Upper lobe of left lung (tissue), 6 donors: Measurements from ENCODE around the gene ZNF609. TPM values are rescaled to one million over a fixed set of nuclear protein-coding genes. Genes with fewer than 3 reads are reported as not detected.

Source experiments
- ATAC-seq, 2 donors: fragments of 200-7000 bp; cut with Tn5 transposase; one replicate each; pipeline ENCODE4 v1.9.1; 2022; ENCODE audit warnings: mild to moderate bottlenecking in 2 of 2, moderate library complexity in 2 of 2; ENCODE audit not compliant: low FRiP score in 2 of 2
- DNase-seq, 2 donors: peaks; one replicate each; pipeline ENCODE4 v3.0.0-alpha.2; 2019 to 2020
- H3K27ac ChIP-seq, 4 donors: fragments of 200-600 bp; sonication (generic); one replicate each; pipeline ENCODE4 v1.5.1; 2016 to 2019
- H3K27me3 ChIP-seq, 4 donors: fragments of 200-600 bp; sonication (generic); one replicate each; pipeline ENCODE4 v1.5.1; 2017 to 2019
- H3K36me3 ChIP-seq, 4 donors: fragments of 200-600 bp; sonication (generic); one replicate each; pipeline ENCODE4 v1.5.1; 2016 to 2019
- H3K4me1 ChIP-seq, 4 donors: fragments of 200-600 bp; sonication (generic); one replicate each; pipeline ENCODE4 v1.5.1; 2018 to 2019
- H3K4me3 ChIP-seq, 4 donors: fragments of 200-600 bp; sonication (generic); one replicate each; pipeline ENCODE4 v1.5.1; 2017 to 2019; ENCODE audit warnings: mild to moderate bottlenecking in 2 of 4, moderate library complexity in 1 of 4
- H3K9me3 ChIP-seq, 4 donors: fragments of 200-600 bp; sonication (generic); one replicate each; pipeline ENCODE4 v1.5.1; 2018 to 2019
- CTCF ChIP-seq, 6 experiments: fragments of 450-650 bp in 4 of 6; fragments of 200-600 bp in 2 of 6; sonication (generic) in 2 of 6; IDR thresholded peaks; one replicate each; pipeline ENCODE4 v1.5.1; 2016 to 2019; ENCODE audit warnings: antibody characterized with exemption in 6 of 6
- EP300 ChIP-seq, 4 donors: sonication (generic); formaldehyde crosslinking; IDR thresholded peaks; one replicate each; pipeline ENCODE4 v1.5.1; 2017; ENCODE audit warnings: antibody characterized with exemption in 4 of 4, control low read depth in 2 of 4
- POLR2A ChIP-seq, 4 donors: fragments of 450-650 bp; IDR thresholded peaks; one replicate each; pipeline ENCODE4 v1.5.1; 2016 to 2017; ENCODE audit warnings: antibody characterized with exemption in 4 of 4, mild to moderate bottlenecking in 2 of 4
- POLR2AphosphoS5 ChIP-seq, 2 donors: sonication (generic); formaldehyde crosslinking; IDR thresholded peaks; one replicate each; pipeline ENCODE4 v1.5.1; 2017; ENCODE audit warnings: antibody characterized with exemption in 2 of 2
- WGBS, 2 donors: methylation state at CpG; one replicate each; pipeline ENCODE4 v1.1.5; 2017 to 2018; 5-methylcytosine and 5-hydroxymethylcytosine counted together
- total RNA-seq, 6 donors: library from RNA; depleted of rRNA in 4 of 6; stranded (reverse); fragments of >200 nt in 4 of 6; gene quantifications; one replicate each; pipeline versions ENCODE4 v1.1.0 to v1.2.1, GENCODE V29; 2016 to 2021
- donor health status: DM: no; HTN: no; CAD: no; lungs with moderate emphysema.
- donor health status: DM: no; HTN: yes; CAD: no; lungs with severe emphysema.

The ZNF609 gene
- total RNA-seq, 6 donors from 2014 or later = 30.4 to 65.0 (median 44.5) TPM

- H3K27ac ChIP-seq = no peak overlapping the region
- TF ChIP-seq POLR2AphosphoS5 (IDR thresholded peaks at IDR 0.05) = no peak
- ATAC-seq = no peak
- H3K9me3 ChIP-seq = no peaks in the 10 kb centered on the region
- H3K27me3 ChIP-seq = no peaks in the 10 kb centered on the region
- no peak overlapping the region for H3K4me3 ChIP-seq
- DNase-seq = no peak
- H3K4me1 ChIP-seq = peaks cover 8 to 13% (median 12%) of the 10 kb centered on the region in 4 donors
- no peaks in the 10 kb centered on the region for H3K36me3 ChIP-seq
These were observed 98.2 kb downstream of the ZNF609 start for GRCh38 chr15:64558460-64559179.

GRCh38 chr15:64559243-64559642 is 98.9 kb downstream of the ZNF609 start:
- no peaks in the 10 kb centered on the region for H3K27me3 ChIP-seq
- TF ChIP-seq EP300 (IDR thresholded peaks at IDR 0.05) (no peak), POLR2AphosphoS5 (IDR thresholded peaks at IDR 0.05) (no peak), POLR2A (IDR thresholded peaks at IDR 0.05) (no peak), CTCF (IDR thresholded peaks at IDR 0.05) (no peak)
- WGBS, 2 donors = 97 to 98% methylated on average over 2 of the region's 2 CpGs
- H3K4me3 ChIP-seq = no peak overlapping the region
- peaks cover 8 to 13% (median 12%) of the 10 kb centered on the region in 4 donors for H3K4me1 ChIP-seq
- ATAC-seq (no peak), DNase-seq (no peak)
- H3K36me3 ChIP-seq = no peaks in the 10 kb centered on the region
- no peaks in the 10 kb centered on the region for H3K9me3 ChIP-seq
- H3K27ac ChIP-seq = no peak overlapping the region

- Histone ChIP-seq H3K4me3 (no peak overlapping the region), H3K4me1 (peaks cover 8 to 13% (median 12%) of the 10 kb centered on the region in 4 donors), H3K9me3 (no peaks in the 10 kb centered on the region), H3K27me3 (no peaks in the 10 kb centered on the region), H3K36me3 (no peaks in the 10 kb centered on the region), H3K27ac (no peak overlapping the region)
- ATAC-seq = no peak
- no peak for DNase-seq
- 94 to 97% methylated on average over 3 of the region's 3 CpGs for WGBS, 2 donors
- no peak for TF ChIP-seq CTCF (IDR thresholded peaks at IDR 0.05)
- no peak for TF ChIP-seq POLR2AphosphoS5 (IDR thresholded peaks at IDR 0.05)
- TF ChIP-seq POLR2A (IDR thresholded peaks at IDR 0.05) = no peak
- no peak for TF ChIP-seq EP300 (IDR thresholded peaks at IDR 0.05)
These were observed 100.1 kb downstream of the ZNF609 start for GRCh38 chr15:64560501-64560900.

- WGBS, 2 donors = 69 to 77% methylated on average over 2 of the region's 2 CpGs
- ATAC-seq = no peak
- no peak for DNase-seq
These were observed 100.6 kb downstream of the ZNF609 start for GRCh38 chr15:64560998-64561397.

More at GRCh38 chr15:64560998-64561397, 100.6 kb downstream of the ZNF609 start:
- peaks cover 8 to 13% (median 12%) of the 10 kb centered on the region in 4 donors for H3K4me1 ChIP-seq
- H3K4me3 ChIP-seq = no peak overlapping the region
- no peaks in the 10 kb centered on the region for H3K27me3 ChIP-seq
- H3K27ac ChIP-seq = no peak overlapping the region
- H3K9me3 ChIP-seq = no peaks in the 10 kb centered on the region
- TF ChIP-seq POLR2AphosphoS5 (IDR thresholded peaks at IDR 0.05) (no peak), CTCF (IDR thresholded peaks at IDR 0.05) (no peak), EP300 (IDR thresholded peaks at IDR 0.05) (no peak), POLR2A (IDR thresholded peaks at IDR 0.05) (no peak)
- no peaks in the 10 kb centered on the region for H3K36me3 ChIP-seq
